GM12891 (cell line): ENCODE measurements around the gene RPH3AL. TPM values are rescaled to one million over a fixed set of nuclear protein-coding genes. Genes with fewer than 3 reads are reported as not detected.
A peak's percentile ranks its signal among the peaks of the same experiment; 100 is the strongest.

Source experiments
- DNase-seq: peaks from one replicate; pipeline ENCODE4 v3.0.0; 2011; ENCODE audit warnings: low spot score; ENCODE audit not compliant: insufficient read length
- FAIRE-seq: peaks from 2 replicates; lab custom pipeline; 2011; peaks lifted over from hg19 to GRCh38; lab: Jason Lieb, UNC
- PAX5 ChIP-seq: IDR thresholded peaks from 2 replicates; pipeline ENCODE4 v1.6.1; 2011; ENCODE audit warnings: low read length, moderate library complexity, mild to moderate bottlenecking; ENCODE audit not compliant: insufficient read depth, severe bottlenecking
- POLR2A ChIP-seq: IDR thresholded peaks from 2 replicates; pipeline ENCODE4 v1.6.1; 2011; ENCODE audit warnings: low read depth, low read length, control low read depth
- POLR2AphosphoS5 ChIP-seq: IDR thresholded peaks from 2 replicates; pipeline ENCODE4 v1.6.1; 2011; ENCODE audit warnings: low read depth, low read length, control low read depth
- POU2F2 ChIP-seq: IDR thresholded peaks from 2 replicates; pipeline ENCODE4 v1.6.1; 2011; ENCODE audit warnings: low read depth, mild to moderate bottlenecking, control low read depth, low read length, moderate library complexity
- SPI1 ChIP-seq: IDR thresholded peaks from 2 replicates; pipeline ENCODE4 v1.6.1; 2011; ENCODE audit warnings: low read depth, low read length, control low read depth
- TAF1 ChIP-seq: IDR thresholded peaks from 2 replicates; pipeline ENCODE4 v1.6.1; 2011; ENCODE audit warnings: low read depth, low read length, control low read depth
- polyA plus RNA-seq: library from polyadenylated mRNA; unstranded; fragments of >200 nt; gene quantifications from one replicate; pipeline ENCODE4 v1.2.1, GENCODE V29; 2012; ENCODE audit warnings: low read depth, missing spikeins, inconsistent platforms; ENCODE audit not compliant: missing spikeins

Gene RPH3AL
- polyA plus RNA-seq: 0.30 TPM

GRCh38 chr17:352421-353212 lies at the start of gene RPH3AL:
Gene RPH3AL, minus strand, starts transcription at chr17:352807. Its CDS starts 25,264 bp downstream, at chr17:327543.
- FAIRE-seq: no peak
- no peak for TF ChIP-seq SPI1
- no peak for TF ChIP-seq PAX5
- TF ChIP-seq POU2F2: no peak
- TF ChIP-seq TAF1: no peak
- TF ChIP-seq POLR2A: no peak
- TF ChIP-seq POLR2AphosphoS5: no peak
- no peak for DNase-seq

DNA sequence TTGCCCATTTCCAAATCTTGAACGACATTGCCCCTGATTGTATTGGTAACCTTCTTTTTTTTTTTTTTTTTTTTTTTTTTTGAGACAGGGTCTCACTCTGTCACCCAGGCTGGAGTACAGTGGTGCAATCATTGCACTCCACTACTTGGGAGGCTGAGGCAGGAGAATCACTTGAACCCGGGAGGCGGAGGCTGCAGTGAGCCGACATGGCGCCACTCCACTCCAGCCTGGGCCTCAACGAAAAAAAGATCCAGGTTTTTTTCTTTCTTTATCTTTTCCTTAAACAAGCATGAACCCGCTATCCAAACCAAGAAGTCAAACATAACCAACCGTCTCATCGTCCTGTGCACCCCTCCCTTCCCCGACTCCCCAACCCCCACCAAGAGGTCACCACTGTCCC lies 47.6 kb upstream of the RPH3AL start:
- FAIRE-seq (no peak), DNase-seq (no peak)
- TF ChIP-seq POU2F2 (no peak), PAX5 (no peak), POLR2AphosphoS5 (no peak), SPI1 (no peak), TAF1 (no peak), POLR2A (no peak)

DNA sequence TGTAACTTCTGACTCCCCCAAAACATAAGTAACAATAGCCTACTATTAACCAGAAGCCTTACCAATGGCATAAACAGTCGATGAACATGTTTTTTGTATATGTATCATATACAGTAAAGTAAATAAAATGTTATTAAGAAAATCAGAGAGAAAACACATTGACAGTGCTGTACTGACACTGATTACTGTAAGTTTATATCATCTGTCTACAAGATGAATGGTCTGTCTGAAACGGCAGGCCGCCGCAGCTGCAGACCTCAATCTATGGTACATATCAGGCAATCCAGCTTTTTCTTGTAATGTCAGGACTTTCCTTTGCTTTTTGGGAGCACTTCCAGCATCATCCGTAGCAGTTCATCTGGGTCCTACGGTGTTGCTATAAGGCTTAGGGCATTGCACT lies 44.2 kb upstream of the RPH3AL start:
- FAIRE-seq (no peak), DNase-seq (no peak)
- TF ChIP-seq POU2F2: no peak
- TF ChIP-seq POLR2AphosphoS5: no peak

DNA sequence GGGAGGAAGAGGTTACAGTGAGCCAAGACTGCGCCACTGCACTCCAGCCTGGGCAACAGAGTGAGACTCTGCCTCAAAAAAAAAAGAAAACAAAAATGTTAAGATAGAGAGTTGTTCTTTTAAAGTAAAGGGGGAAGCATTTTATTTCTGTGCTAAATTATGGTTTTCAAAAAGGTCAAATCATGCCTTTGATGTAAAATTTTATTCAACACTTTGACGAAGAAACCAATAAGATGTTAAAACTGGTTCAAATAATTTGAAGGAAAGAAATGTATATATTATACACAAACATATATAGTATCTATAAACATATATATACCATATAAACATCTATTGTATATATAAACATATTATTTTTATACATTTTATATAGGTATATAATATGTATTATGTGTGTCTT lies 43.4 kb upstream of the RPH3AL start:
- DNase-seq (no peak), FAIRE-seq (no peak)
- TF ChIP-seq TAF1: no peak

- FAIRE-seq: peak; percentile 20
- TF ChIP-seq POU2F2: no peak
Measured at GRCh38 chr17:395179-395578, 42.6 kb upstream of the RPH3AL start.

GRCh38 chr17:394718-395095 lies 42.1 kb upstream of the RPH3AL start:
- TF ChIP-seq PAX5 (no peak), POLR2A (no peak), TAF1 (no peak)
- DNase-seq (no peak), FAIRE-seq (no peak)

More at GRCh38 chr17:395179-395578, 42.6 kb upstream of the RPH3AL start:
- no peak for DNase-seq

DNA sequence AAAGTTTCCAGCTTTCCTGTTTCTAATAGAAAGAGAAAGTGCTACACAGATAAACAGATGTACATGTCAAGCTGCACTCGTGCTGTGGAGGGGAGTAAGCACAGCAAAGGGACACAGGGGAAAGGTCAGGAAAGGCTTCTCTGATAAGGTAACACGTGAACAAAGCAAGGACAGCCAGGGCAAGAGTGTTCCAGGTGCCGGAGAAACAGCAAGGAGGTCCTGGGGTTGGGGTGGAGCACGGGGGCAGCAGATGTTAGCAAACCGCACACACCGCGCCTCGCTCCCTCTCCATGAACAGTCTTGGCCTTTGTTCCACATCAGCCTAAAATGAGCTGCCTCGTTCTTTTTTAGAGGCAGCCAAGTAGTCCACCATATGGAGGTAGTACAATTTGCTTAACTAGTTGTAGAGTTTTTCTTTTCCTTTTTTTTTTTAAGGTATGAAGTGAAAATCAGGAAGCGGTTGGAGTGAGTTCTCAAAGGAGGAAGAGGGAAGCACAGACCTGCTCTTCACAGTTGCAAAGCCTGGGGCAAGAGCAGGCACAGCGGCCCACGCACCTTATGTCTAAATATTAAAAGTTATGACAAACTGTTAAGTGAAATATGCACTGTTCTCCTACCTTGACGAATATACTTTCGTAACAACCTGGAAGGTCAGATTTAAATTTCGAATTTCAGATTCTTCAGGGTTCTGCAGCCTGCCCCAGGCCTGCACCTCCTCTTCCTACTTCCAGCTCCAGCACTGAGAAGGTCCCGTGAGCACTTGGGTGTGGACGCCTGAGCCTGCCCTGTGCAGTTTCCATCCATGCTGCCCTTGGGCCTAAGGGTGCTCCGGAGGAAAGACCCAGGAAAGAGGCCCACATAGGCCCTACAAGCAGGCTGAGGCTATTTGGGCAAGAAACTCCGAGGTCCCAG lies 41.5 kb upstream of the RPH3AL start:
- no peak for DNase-seq
- TF ChIP-seq POU2F2 (no peak), PAX5 (no peak), POLR2AphosphoS5 (no peak), POLR2A (no peak), TAF1 (no peak), SPI1 (no peak)
- peak; percentile 63 for FAIRE-seq

GRCh38 chr17:391850-392249 lies 39.2 kb upstream of the RPH3AL start:
- DNase-seq (no peak), FAIRE-seq (no peak)
- TF ChIP-seq TAF1: no peak
- TF ChIP-seq PAX5: no peak
- no peak for TF ChIP-seq SPI1
- TF ChIP-seq POLR2AphosphoS5: no peak
- TF ChIP-seq POLR2A: no peak
- no peak for TF ChIP-seq POU2F2

GRCh38 chr17:390025-390424 lies 37.4 kb upstream of the RPH3AL start:
- TF ChIP-seq TAF1 (no peak), POLR2A (no peak), POLR2AphosphoS5 (no peak), PAX5 (no peak), POU2F2 (no peak), SPI1 (no peak)
- DNase-seq (no peak), FAIRE-seq (no peak)

GRCh38 chr17:388087-388486 lies 35.5 kb upstream of the RPH3AL start:
- TF ChIP-seq TAF1: no peak
- no peak for TF ChIP-seq PAX5
- no peak for TF ChIP-seq POLR2A
- TF ChIP-seq POLR2AphosphoS5: no peak
- no peak for TF ChIP-seq POU2F2
- no peak for TF ChIP-seq SPI1
- FAIRE-seq (no peak), DNase-seq (no peak)
